ENCODE data around the gene RAPGEF6.

Gene RAPGEF6

DNA sequence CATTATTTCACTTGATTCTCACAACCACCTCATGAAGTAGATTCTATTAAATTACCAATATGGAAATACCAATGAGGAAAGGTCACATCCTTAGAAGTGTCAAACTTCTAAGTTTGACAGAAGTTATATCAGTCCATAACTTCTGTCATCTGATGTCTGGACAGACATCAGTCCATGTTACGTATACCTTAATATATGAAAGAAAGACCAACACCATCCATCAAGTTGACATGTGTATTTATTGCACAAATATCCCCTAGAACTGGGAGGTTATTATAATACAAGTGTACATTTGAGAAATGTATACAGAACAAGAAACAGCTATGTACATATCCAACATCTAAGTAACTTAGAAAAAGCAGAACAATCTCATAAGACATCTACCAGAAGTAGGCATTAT is 6.5 kb upstream of the RAPGEF6 start:
- H4K20me1 ChIP-seq = no peaks in the 10 kb centered on the region
- no peak overlapping the region for H3K9ac ChIP-seq
- H3K27me3 ChIP-seq = no peaks in the 10 kb centered on the region
- no peak overlapping the region for H3K4me3 ChIP-seq
- no peak overlapping the region for H3K4me2 ChIP-seq
- H3K4me1 ChIP-seq = peaks cover 40% of the 10 kb centered on the region
- TF ChIP-seq Cebpa-rat (IDR thresholded peaks at IDR 0.05) = no peak
- H3K9me3 ChIP-seq = no peaks in the 10 kb centered on the region
- H3K27ac ChIP-seq = no peak overlapping the region
- peaks cover 25% of the 10 kb centered on the region for H3K36me3 ChIP-seq

DNA sequence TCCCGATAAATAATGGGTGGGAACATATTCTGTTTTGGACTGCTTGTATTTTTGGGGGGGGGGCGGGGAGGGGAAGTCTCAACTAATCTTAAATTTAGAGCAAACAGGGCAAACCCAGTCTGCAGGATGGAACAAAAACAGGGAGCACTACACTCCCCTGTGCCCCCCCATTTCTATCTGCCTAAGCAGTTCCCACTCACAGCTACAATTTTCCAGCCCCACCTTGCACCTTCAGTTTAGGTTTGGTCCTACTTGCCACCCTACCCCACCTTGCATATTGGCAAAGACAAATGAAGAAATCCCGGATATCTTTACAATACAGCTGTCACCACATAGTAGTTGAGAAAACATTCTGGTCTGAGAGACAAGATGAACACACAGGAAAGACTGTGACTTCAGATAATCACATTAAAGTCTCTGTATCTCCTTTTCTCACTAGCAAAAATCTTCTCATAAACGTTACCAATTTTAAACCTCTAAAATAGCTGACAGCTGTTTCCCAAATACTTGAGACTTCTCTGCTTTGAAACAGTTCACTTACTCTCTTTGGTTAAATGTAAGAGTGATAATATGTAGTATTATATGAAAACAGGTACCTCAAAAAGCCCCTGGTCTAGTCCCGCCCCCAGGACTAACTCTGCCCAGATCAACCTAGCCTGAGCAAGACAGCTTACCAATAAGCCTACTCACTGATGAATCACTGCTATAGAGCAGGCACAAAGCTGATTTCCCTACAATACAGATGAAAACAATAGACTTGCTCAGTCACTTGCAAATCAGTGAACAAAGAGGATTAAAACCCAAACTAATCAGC is 5.2 kb upstream of the RAPGEF6 start:
- Histone ChIP-seq H3K27ac (0 out of 2 replicates have a peak overlapping the region, but pooled peaks have one; percentile 47), H3K27me3 (no peaks in the 10 kb centered on the region), H3K4me2 (peak overlapping the region; percentile 46), H3K9ac (no peak overlapping the region), H3K9me3 (no peaks in the 10 kb centered on the region), H3K4me3 (no peak overlapping the region), H3K4me1 (peaks cover 44% of the 10 kb centered on the region), H3K36me3 (peaks cover 23% of the 10 kb centered on the region), H4K20me1 (no peaks in the 10 kb centered on the region)
- no peak for TF ChIP-seq Cebpa-rat (IDR thresholded peaks at IDR 0.05)

DNA sequence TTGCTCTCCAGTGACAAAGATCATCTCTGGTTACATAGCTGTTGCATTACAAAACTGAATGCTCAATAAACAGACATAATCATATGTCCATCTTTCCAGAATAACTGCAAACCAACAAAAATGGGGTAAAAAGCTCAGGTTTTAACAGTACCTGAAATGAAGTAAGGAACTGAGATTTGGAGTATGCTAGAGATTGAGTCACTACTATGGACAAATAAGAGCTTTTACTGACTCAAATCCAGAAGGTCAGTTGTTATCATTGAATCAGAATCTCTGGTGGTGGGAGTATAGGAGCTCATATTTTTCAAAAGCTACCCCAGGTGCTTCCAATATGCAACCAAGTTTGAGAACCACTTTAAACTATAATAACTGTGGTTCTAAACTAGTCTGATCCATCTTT is 4.1 kb upstream of the RAPGEF6 start:
- Histone ChIP-seq H3K4me2 (no peak overlapping the region), H3K9me3 (no peaks in the 10 kb centered on the region), H4K20me1 (0 out of 2 replicates have a peak, but pooled peaks cover 6% of the 10 kb centered on the region), H3K9ac (no peak overlapping the region), H3K36me3 (0 out of 2 replicates have a peak, but pooled peaks cover 13% of the 10 kb centered on the region), H3K4me1 (peaks cover 44% of the 10 kb centered on the region), H3K4me3 (no peak overlapping the region), H3K27ac (no peak overlapping the region), H3K27me3 (no peaks in the 10 kb centered on the region)
- TF ChIP-seq Cebpa-rat (IDR thresholded peaks at IDR 0.05) = no peak

DNA sequence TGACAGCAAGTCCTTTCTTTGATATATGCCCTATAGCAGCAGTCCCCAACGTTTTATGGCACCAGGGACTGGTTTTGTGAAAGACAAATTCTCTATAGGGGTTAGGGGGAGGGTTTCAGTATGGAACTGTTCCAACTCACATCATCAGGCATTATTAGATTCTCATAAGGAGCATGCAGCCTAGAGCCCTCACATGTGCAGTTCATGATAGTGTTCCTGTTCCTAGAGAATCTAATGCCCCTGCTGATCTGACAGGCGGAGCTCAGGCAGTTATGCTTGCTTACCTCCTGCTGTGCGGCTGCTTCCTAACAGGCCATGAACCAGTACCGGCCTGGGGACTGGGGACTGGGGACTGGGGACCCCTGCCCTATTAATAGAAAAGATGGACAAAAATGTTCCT is 2.7 kb upstream of the RAPGEF6 start:
- Histone ChIP-seq H3K4me1 (peaks cover 57% of the 10 kb centered on the region), H3K4me3 (no peak overlapping the region), H3K9ac (no peak overlapping the region), H3K27ac (peak overlapping the region; percentile 98), H4K20me1 (peaks cover 21% of the 10 kb centered on the region), H3K27me3 (no peaks in the 10 kb centered on the region), H3K9me3 (no peaks in the 10 kb centered on the region), H3K36me3 (0 out of 2 replicates have a peak, but pooled peaks cover 6% of the 10 kb centered on the region), H3K4me2 (peak overlapping the region; percentile 89)
- TF ChIP-seq Cebpa-rat (IDR thresholded peaks at IDR 0.05) = no peak

DNA sequence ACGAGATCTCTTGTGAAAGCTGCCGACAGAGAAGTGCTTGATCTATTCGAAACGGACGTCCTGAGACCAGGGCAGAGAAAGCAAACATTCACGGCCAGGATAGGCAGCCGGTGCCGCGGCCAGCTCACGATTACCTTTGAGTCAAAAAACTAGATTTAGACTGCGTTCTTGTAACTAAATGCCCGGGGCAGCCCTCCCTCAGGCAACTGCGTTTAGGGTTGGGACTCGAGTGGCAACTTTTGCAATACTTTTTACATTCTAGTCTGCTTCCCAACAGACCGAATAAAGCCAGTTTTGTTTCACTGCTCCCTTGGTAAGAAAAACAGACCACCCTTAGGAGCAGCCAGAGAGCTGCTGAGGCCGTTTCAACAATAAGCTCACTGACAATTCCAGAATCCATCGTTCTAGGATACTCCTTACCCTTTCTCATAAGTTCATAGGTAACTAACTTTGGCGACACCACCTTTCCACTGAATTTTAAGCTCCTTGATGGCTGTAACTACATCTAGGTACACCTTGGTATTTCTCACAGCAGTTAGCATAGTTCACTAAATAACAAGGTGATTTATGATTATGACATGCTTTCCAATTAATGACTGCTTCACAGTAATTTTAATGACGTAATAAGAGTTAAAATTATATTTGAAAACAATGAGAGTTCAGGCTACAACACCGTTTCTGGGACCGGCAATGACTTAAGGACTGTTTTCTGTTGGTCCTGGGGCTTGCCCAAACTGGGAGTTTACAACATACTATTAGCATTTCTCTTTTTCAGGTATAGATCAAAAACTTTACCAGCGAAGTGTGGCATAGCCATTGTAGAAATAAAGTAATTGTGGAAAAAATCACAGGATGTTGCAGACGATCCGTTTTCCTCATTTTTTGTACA is 899 bp upstream of the RAPGEF6 start:
- Histone ChIP-seq H3K9ac (peak overlapping the region; percentile 97), H3K4me1 (peaks cover 72% of the 10 kb centered on the region), H3K36me3 (peaks cover 7% of the 10 kb centered on the region; the same call in 1 of the 2 replicates), H4K20me1 (peaks cover 39% of the 10 kb centered on the region), H3K4me3 (peak overlapping the region; percentile 85), H3K27ac (peak overlapping the region; percentile 98), H3K27me3 (no peaks in the 10 kb centered on the region), H3K9me3 (no peaks in the 10 kb centered on the region), H3K4me2 (peak overlapping the region; percentile 89)
- no peak for TF ChIP-seq Cebpa-rat (IDR thresholded peaks at IDR 0.05)

- peak overlapping the region; percentile 97 for H3K9ac ChIP-seq
- peaks cover 51% of the 10 kb centered on the region for H4K20me1 ChIP-seq
- H3K27me3 ChIP-seq = no peaks in the 10 kb centered on the region
- H3K27ac ChIP-seq = peak overlapping the region; percentile 94
- H3K9me3 ChIP-seq = no peaks in the 10 kb centered on the region
- H3K4me1 ChIP-seq = peaks cover 70% of the 10 kb centered on the region
- TF ChIP-seq Cebpa-rat (IDR thresholded peaks at IDR 0.05) = no peak
- H3K36me3 ChIP-seq = peaks cover 7% of the 10 kb centered on the region; the same call in 1 of the 2 replicates
- H3K4me3 ChIP-seq = peak overlapping the region; percentile 85
- peak overlapping the region; percentile 84 for H3K4me2 ChIP-seq
Measured at GRCh38 chr5:131634666-131634995, 398 bp downstream of the RAPGEF6 start.

DNA sequence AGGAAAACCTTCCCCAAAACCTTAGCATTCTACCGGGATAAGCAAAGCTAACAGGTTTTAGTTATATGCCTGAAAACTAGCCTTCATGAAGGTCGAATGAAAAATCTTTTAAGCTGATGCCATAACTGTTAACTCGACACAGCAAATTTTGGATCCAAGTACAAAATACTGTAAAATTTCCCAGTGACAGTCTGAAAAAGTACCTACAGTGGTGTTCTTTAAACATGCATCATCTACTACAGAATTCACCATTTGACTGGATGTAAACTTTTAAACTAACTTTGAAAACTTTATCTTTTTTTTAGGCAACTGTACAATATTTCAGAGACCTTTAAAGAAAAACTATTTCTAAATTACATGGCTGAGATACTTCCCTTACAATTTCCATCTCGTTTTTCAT is 791 bp downstream of the RAPGEF6 start:
- H3K27ac ChIP-seq = peak overlapping the region; percentile 94
- no peaks in the 10 kb centered on the region for H3K27me3 ChIP-seq
- peak overlapping the region; percentile 85 for H3K4me3 ChIP-seq
- peaks cover 3% of the 10 kb centered on the region; the same call in 1 of the 2 replicates for H3K9me3 ChIP-seq
- H4K20me1 ChIP-seq = peaks cover 55% of the 10 kb centered on the region
- no peak for TF ChIP-seq Cebpa-rat (IDR thresholded peaks at IDR 0.05)
- peak overlapping the region; percentile 97 for H3K9ac ChIP-seq
- peaks cover 10% of the 10 kb centered on the region for H3K36me3 ChIP-seq
- H3K4me1 ChIP-seq = peaks cover 68% of the 10 kb centered on the region
- peak overlapping the region; percentile 84 for H3K4me2 ChIP-seq

- Histone ChIP-seq H3K9me3 (peaks cover 6% of the 10 kb centered on the region; the same call in 1 of the 2 replicates), H3K4me1 (peaks cover 68% of the 10 kb centered on the region), H3K4me2 (peak overlapping the region; percentile 84), H3K27ac (peak overlapping the region; percentile 94), H3K4me3 (peak overlapping the region; percentile 85), H3K36me3 (peaks cover 15% of the 10 kb centered on the region), H3K9ac (peak overlapping the region; percentile 97), H4K20me1 (peaks cover 59% of the 10 kb centered on the region), H3K27me3 (no peaks in the 10 kb centered on the region)
- no peak for TF ChIP-seq Cebpa-rat (IDR thresholded peaks at IDR 0.05)
Measured at GRCh38 chr5:131633830-131634229, 1.2 kb downstream of the RAPGEF6 start.

GRCh38 chr5:131630963-131631350 is 4.1 kb downstream of the RAPGEF6 start:
- H3K36me3 ChIP-seq = peaks cover 36% of the 10 kb centered on the region
- H3K27ac ChIP-seq = no peak overlapping the region
- no peak overlapping the region for H3K4me3 ChIP-seq
- peaks cover 26% of the 10 kb centered on the region for H3K9me3 ChIP-seq
- peaks cover 88% of the 10 kb centered on the region for H4K20me1 ChIP-seq
- no peak overlapping the region for H3K9ac ChIP-seq
- no peak for TF ChIP-seq Cebpa-rat (IDR thresholded peaks at IDR 0.05)
- peak overlapping the region; percentile 84 for H3K4me2 ChIP-seq
- H3K27me3 ChIP-seq = no peaks in the 10 kb centered on the region
- peaks cover 41% of the 10 kb centered on the region for H3K4me1 ChIP-seq
